H7 (cell line): ENCODE data around the gene BLZF1. TPM values are rescaled to one million over a fixed set of nuclear protein-coding genes. Genes with fewer than 3 reads are reported as not detected.
"Not testable (repeated sequence)": the region's sequence is repeated elsewhere in the genome, so short reads cannot be mapped to it uniquely, and the experiment has no call there.

Experiments
- DNase-seq: peaks from one replicate; pipeline ENCODE4 v3.0.0; 2012
- H3K27me3 ChIP-seq: 2 replicates; pipeline ENCODE4 v1.6.0; 2011; ENCODE audit warnings: mild to moderate bottlenecking, low read length; ENCODE audit not compliant: control insufficient read depth, insufficient read depth
- H3K36me3 ChIP-seq: replicated peaks from 2 replicates; pipeline ENCODE4 v1.5.1; 2011; ENCODE audit warnings: low read length; ENCODE audit not compliant: control insufficient read depth, insufficient read depth
- H3K4me3 ChIP-seq: 2 replicates; pipeline ENCODE4 v1.5.1; 2011; ENCODE audit warnings: low read depth, mild to moderate bottlenecking, control low read depth, low read length, moderate library complexity; ENCODE audit not compliant: insufficient read depth
- total RNA-seq: library from RNA; depleted of rRNA; stranded (reverse); fragments of >200 nt; shearing (Covaris generic); gene quantifications from 2 replicates; pipeline ENCODE4 v1.2.3, GENCODE V29; 2014

The BLZF1 gene
- total RNA-seq, 1 experiment from 2014 or later: 9.5 TPM

GRCh38 chr1:169340882-169341281, 27.1 kb upstream of the BLZF1 start:
- H3K27me3 ChIP-seq: no peaks in the 10 kb centered on the region
- H3K4me3 ChIP-seq: no peak overlapping the region
- DNase-seq: no peak
- H3K36me3 ChIP-seq: no peaks in the 10 kb centered on the region

GRCh38 chr1:169342096-169342495, 25.9 kb upstream of the BLZF1 start:
- not testable (repeated sequence) for H3K27me3 ChIP-seq, H3K36me3 ChIP-seq, DNase-seq, H3K4me3 ChIP-seq

GRCh38 chr1:169345511-169345910, 22.5 kb upstream of the BLZF1 start:
- no peak overlapping the region for H3K4me3 ChIP-seq

GRCh38 chr1:169346036-169346589, 21.9 kb upstream of the BLZF1 start:
- H3K4me3 ChIP-seq: no peak overlapping the region
- H3K27me3 ChIP-seq: no peaks in the 10 kb centered on the region
- DNase-seq: no peak
- H3K36me3 ChIP-seq: no peaks in the 10 kb centered on the region

More at GRCh38 chr1:169345511-169345910, 22.5 kb upstream of the BLZF1 start:
- no peak for DNase-seq
- Histone ChIP-seq H3K27me3 (no peaks in the 10 kb centered on the region), H3K36me3 (no peaks in the 10 kb centered on the region)

GRCh38 chr1:169347688-169348382, 20.2 kb upstream of the BLZF1 start:
- H3K4me3 ChIP-seq: no peak overlapping the region
- no peaks in the 10 kb centered on the region for H3K27me3 ChIP-seq
- H3K36me3 ChIP-seq: no peaks in the 10 kb centered on the region
- DNase-seq: no peak

GRCh38 chr1:169348383-169349036, 19.5 kb upstream of the BLZF1 start:
- DNase-seq: no peak
- Histone ChIP-seq H3K27me3 (no peaks in the 10 kb centered on the region), H3K4me3 (no peak overlapping the region), H3K36me3 (no peaks in the 10 kb centered on the region)

GRCh38 chr1:169360415-169360814, 7.6 kb upstream of the BLZF1 start:
- Histone ChIP-seq H3K4me3 (no peak overlapping the region), H3K36me3 (no peaks in the 10 kb centered on the region), H3K27me3 (no peaks in the 10 kb centered on the region)
- DNase-seq: no peak

- Histone ChIP-seq H3K4me3 (no peak overlapping the region), H3K27me3 (no peaks in the 10 kb centered on the region), H3K36me3 (no peaks in the 10 kb centered on the region)
- no peak for DNase-seq
These were observed 6.7 kb upstream of the BLZF1 start for GRCh38 chr1:169361281-169361680.

- Histone ChIP-seq H3K4me3 (no peak overlapping the region), H3K27me3 (no peaks in the 10 kb centered on the region), H3K36me3 (no peaks in the 10 kb centered on the region)
- no peak for DNase-seq
These were observed 4.8 kb upstream of the BLZF1 start for GRCh38 chr1:169363046-169363730.

- no peak overlapping the region for H3K4me3 ChIP-seq
- no peaks in the 10 kb centered on the region for H3K36me3 ChIP-seq
- DNase-seq: no peak
- H3K27me3 ChIP-seq: no peaks in the 10 kb centered on the region
These were observed 3.0 kb upstream of the BLZF1 start for GRCh38 chr1:169364948-169365347.

GRCh38 chr1:169367096-169367685, 804 bp upstream of the BLZF1 start:
- peak overlapping the region; percentile 74 for H3K4me3 ChIP-seq
- no peak for DNase-seq
- H3K27me3 ChIP-seq: no peaks in the 10 kb centered on the region
- H3K36me3 ChIP-seq: no peaks in the 10 kb centered on the region

GRCh38 chr1:169368406-169368769, 393 bp downstream of the BLZF1 start:
- H3K4me3 ChIP-seq: peak overlapping the region; percentile 74
- no peak for DNase-seq
- no peaks in the 10 kb centered on the region for H3K27me3 ChIP-seq
- H3K36me3 ChIP-seq: no peaks in the 10 kb centered on the region

GRCh38 chr1:169371404-169371803, 3.4 kb downstream of the BLZF1 start:
- no peaks in the 10 kb centered on the region; the same call in 1 of the 2 replicates for H3K36me3 ChIP-seq
- DNase-seq: no peak
- no peak overlapping the region for H3K4me3 ChIP-seq

GRCh38 chr1:169381162-169381561, 13.2 kb downstream of the BLZF1 start:
- Histone ChIP-seq H3K27me3 (no peaks in the 10 kb centered on the region), H3K36me3 (peaks cover 2% of the 10 kb centered on the region), H3K4me3 (no peak overlapping the region)
- no peak for DNase-seq

More at GRCh38 chr1:169371404-169371803, 3.4 kb downstream of the BLZF1 start:
- H3K27me3 ChIP-seq: no peaks in the 10 kb centered on the region
